Activated CD4-positive, alpha-beta T cell treated with anti-CD3 and anti-CD28 coated beads for 36 hours (primary cell): Measurements from ENCODE around the gene KRT86. TPM values are rescaled to one million over a fixed set of nuclear protein-coding genes. Genes with fewer than 3 reads are reported as not detected.

Experiments
- ATAC-seq: fragments of 200-7000 bp; cut with Tn5 transposase; one replicate; pipeline ENCODE4 v1.10.0; 2021; ENCODE audit warnings: mild to moderate bottlenecking, moderate library complexity
- CTCF ChIA-PET: fragments of 350-600 bp; sonication (Branson Sonifier 250); formaldehyde crosslinking; loops from one replicate; lab custom pipeline; 2021; ENCODE audit warnings: antibody characterized with exemption; lab: Charles Lee
- POLR2A ChIA-PET: fragments of 350-600 bp; sonication (Branson Sonifier 250); formaldehyde crosslinking; loops from one replicate; lab custom pipeline; 2021; ENCODE audit warnings: antibody characterized with exemption, inconsistent platforms; lab: Charles Lee
- DNase-seq: peaks from one replicate; pipeline ENCODE4 v3.0.0-alpha.2; 2020
- H3K27ac Mint-ChIP-seq: one replicate; pipeline ENCODE4 v1.8.0; 2021; ENCODE audit warnings: mixed read lengths
- H3K27me3 Mint-ChIP-seq: one replicate; pipeline ENCODE4 v1.8.0; 2021; ENCODE audit warnings: mixed read lengths
- H3K36me3 Mint-ChIP-seq: one replicate; pipeline ENCODE4 v1.8.0; 2021; ENCODE audit warnings: low read depth, mixed read lengths
- H3K4me1 Mint-ChIP-seq: one replicate; pipeline ENCODE4 v1.8.0; 2021; ENCODE audit warnings: mixed read lengths
- H3K4me3 Mint-ChIP-seq: one replicate; pipeline ENCODE4 v1.8.0; 2021; ENCODE audit warnings: mild to moderate bottlenecking, moderate library complexity, mixed read lengths
- H3K9me3 Mint-ChIP-seq: one replicate; pipeline ENCODE4 v1.8.0; 2021; ENCODE audit warnings: low read depth, mixed read lengths
- intact Hi-C, 2 experiments: fragments of 100-400 bp; cut with DNase I in 1 of 2; cut with micrococcal nuclease in 1 of 2; formaldehyde crosslinking; loops; one replicate each; pipeline versions ENCODE4 v1.14.2 to v1.15.1; 2022 to 2024; cut with DNase I, micrococcal nuclease
- total RNA-seq, 2 experiments: library from RNA; stranded (reverse); gene quantifications; one replicate each; pipeline ENCODE4 v1.2.3, GENCODE V29; 2021

Gene KRT86
- total RNA-seq, 2 experiments from 2014 or later: not detected

DNA sequence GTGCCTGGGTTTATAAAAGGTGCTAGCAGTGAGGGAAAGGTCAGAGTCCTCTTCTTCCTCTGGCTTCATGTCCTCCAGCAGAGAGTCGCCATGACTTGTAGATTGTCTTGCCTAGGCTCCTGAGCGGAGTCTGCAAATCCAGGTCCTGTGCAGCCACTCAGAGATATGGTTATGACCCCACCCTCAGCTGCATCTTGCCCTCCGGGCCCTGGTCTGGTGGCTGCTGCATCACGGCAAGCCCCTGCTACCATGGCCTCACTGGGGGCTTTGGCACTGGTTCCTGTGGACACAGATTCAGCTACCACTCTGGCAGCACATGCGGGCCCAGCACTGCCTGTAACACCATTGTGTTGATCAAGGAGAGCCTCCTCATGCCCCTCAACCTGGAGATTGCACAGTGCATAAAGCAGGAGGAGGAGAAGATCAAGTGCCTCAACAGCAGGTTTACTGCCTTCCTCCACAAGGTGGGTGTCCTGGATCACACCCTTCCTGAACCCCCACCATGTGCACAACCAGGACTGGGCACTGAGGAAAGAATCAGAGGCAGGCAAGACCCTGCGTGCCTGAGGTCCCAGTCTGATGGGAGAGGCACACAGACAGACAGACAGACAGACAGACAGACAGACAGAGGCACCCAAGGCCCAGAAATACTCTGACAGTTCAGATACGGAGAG lies 10.5 kb upstream of the KRT86 start:
- no peak for DNase-seq
- ATAC-seq: no peak
- Mint-ChIP-seq H3K27ac (no peak overlapping the region), H3K4me1 (peaks cover 2% of the 10 kb centered on the region), H3K4me3 (no peak overlapping the region), H3K9me3 (no peaks in the 10 kb centered on the region), H3K27me3 (peaks cover 44% of the 10 kb centered on the region), H3K36me3 (no peaks in the 10 kb centered on the region)
- ChIA-PET CTCF (interaction anchor here (0.7 to 2.0 kb wide), 4 partner anchors 15 to 45 kb away, joined by 3 to 6 read pairs (median 4); no protein-coding TSS in a partner anchor), POLR2A (no interaction called here)
- intact Hi-C loops: no loop called here

GRCh38 chr12:52264435-52264825 lies 10.0 kb upstream of the KRT86 start:
- intact Hi-C loops: no loop called here
- DNase-seq (no peak), ATAC-seq (no peak)
- peaks cover 2% of the 10 kb centered on the region for H3K4me1 Mint-ChIP-seq
- no peaks in the 10 kb centered on the region for H3K36me3 Mint-ChIP-seq
- peaks cover 40% of the 10 kb centered on the region for H3K27me3 Mint-ChIP-seq
- ChIA-PET POLR2A (interaction anchor here (0.7 kb wide), 1 partner anchor 1325 kb away, joined by 3 read pairs; no protein-coding TSS in a partner anchor), CTCF (interaction anchor here (0.7 to 2.0 kb wide), 3 partner anchors 15 to 43 kb away, joined by 3 to 6 read pairs (median 3); no protein-coding TSS in a partner anchor)
- H3K27ac Mint-ChIP-seq: no peak overlapping the region
- no peak overlapping the region for H3K4me3 Mint-ChIP-seq
- no peaks in the 10 kb centered on the region for H3K9me3 Mint-ChIP-seq

GRCh38 chr12:52266514-52266913 lies 7.9 kb upstream of the KRT86 start:
- intact Hi-C loops: no loop called here
- H3K36me3 Mint-ChIP-seq: no peaks in the 10 kb centered on the region
- no peak overlapping the region for H3K27ac Mint-ChIP-seq
- ATAC-seq (no peak), DNase-seq (no peak)
- CTCF ChIA-PET: interaction anchor here (1.0 to 1.4 kb wide), 3 partner anchors 9 to 40 kb away, joined by 3 read pairs; no protein-coding TSS in a partner anchor
- H3K4me1 Mint-ChIP-seq: no peaks in the 10 kb centered on the region
- POLR2A ChIA-PET: no interaction called here
- no peaks in the 10 kb centered on the region for H3K9me3 Mint-ChIP-seq
- H3K4me3 Mint-ChIP-seq: no peak overlapping the region
- H3K27me3 Mint-ChIP-seq: peaks cover 32% of the 10 kb centered on the region

- no peak overlapping the region for H3K27ac Mint-ChIP-seq
- no peak overlapping the region for H3K4me3 Mint-ChIP-seq
- H3K9me3 Mint-ChIP-seq: no peaks in the 10 kb centered on the region
- POLR2A ChIA-PET: no interaction called here
- intact Hi-C loops: no loop called here
- no peaks in the 10 kb centered on the region for H3K4me1 Mint-ChIP-seq
- H3K36me3 Mint-ChIP-seq: no peaks in the 10 kb centered on the region
- ATAC-seq (no peak), DNase-seq (no peak)
- peaks cover 28% of the 10 kb centered on the region for H3K27me3 Mint-ChIP-seq
- CTCF ChIA-PET: interaction anchor here (0.6 to 5.1 kb wide), 3 partner anchors 9 to 598 kb away, joined by 3 to 29 read pairs (median 3); no protein-coding TSS in a partner anchor
Measured at GRCh38 chr12:52267266-52267665, 7.2 kb upstream of the KRT86 start.

- Mint-ChIP-seq H3K27ac (no peak overlapping the region), H3K9me3 (no peaks in the 10 kb centered on the region), H3K4me1 (no peaks in the 10 kb centered on the region), H3K36me3 (no peaks in the 10 kb centered on the region), H3K27me3 (peaks cover 23% of the 10 kb centered on the region), H3K4me3 (no peak overlapping the region)
- no peak for ATAC-seq
- ChIA-PET CTCF (interaction anchor here (0.6 to 5.1 kb wide), 2 partner anchors 12 to 598 kb away, joined by 3 to 29 read pairs; no protein-coding TSS in a partner anchor), POLR2A (no interaction called here)
- intact Hi-C loops: no loop called here
- DNase-seq: no peak
Measured at GRCh38 chr12:52267699-52268098, 6.7 kb upstream of the KRT86 start.

- POLR2A ChIA-PET: no interaction called here
- intact Hi-C loops: no loop called here
- ATAC-seq: no peak
- CTCF ChIA-PET: interaction anchor here (0.6 to 5.1 kb wide), 3 partner anchors 11 to 213 kb away, joined by 3 to 29 read pairs (median 4); no protein-coding TSS in a partner anchor
- H3K4me3 Mint-ChIP-seq: no peak overlapping the region
- no peaks in the 10 kb centered on the region for H3K36me3 Mint-ChIP-seq
- H3K9me3 Mint-ChIP-seq: no peaks in the 10 kb centered on the region
- peaks cover 24% of the 10 kb centered on the region for H3K27me3 Mint-ChIP-seq
- H3K27ac Mint-ChIP-seq: no peak overlapping the region
- H3K4me1 Mint-ChIP-seq: no peaks in the 10 kb centered on the region
- DNase-seq: no peak
Measured at GRCh38 chr12:52268212-52268611, 6.2 kb upstream of the KRT86 start.

DNA sequence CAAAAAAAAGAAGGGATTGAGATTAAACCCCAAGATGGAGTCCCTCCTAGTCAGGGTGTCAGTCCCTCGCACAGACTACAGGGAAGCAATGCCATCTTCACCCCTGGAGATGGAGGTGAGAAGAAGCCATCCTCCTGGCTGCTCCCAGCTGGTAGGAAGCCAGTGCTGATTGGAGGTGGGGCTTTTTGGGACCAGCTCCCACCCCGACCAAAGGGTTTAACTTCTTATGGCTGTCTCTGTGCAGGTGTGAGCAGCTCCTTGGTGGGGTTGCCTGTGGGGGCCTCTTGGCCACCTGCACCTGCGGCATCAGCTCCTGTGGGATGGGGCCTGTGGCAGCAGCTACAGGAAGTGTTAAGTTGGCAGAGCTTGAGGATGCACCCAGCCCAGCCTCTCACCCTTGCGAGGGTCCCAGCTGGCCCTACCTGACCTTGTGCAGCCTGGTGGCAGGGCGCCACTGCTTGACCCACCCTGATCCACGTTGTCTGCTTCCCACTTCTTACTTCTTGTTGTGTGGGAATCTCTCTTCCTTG lies 3.8 kb upstream of the KRT86 start:
- no peak for DNase-seq
- ChIA-PET CTCF (interaction anchor here (0.8 to 5.1 kb wide), 2 partner anchors 9 to 60 kb away, joined by 3 to 29 read pairs; no protein-coding TSS in a partner anchor), POLR2A (no interaction called here)
- Mint-ChIP-seq H3K27ac (no peak overlapping the region), H3K4me3 (no peak overlapping the region), H3K27me3 (peaks cover 32% of the 10 kb centered on the region), H3K9me3 (no peaks in the 10 kb centered on the region), H3K4me1 (no peaks in the 10 kb centered on the region), H3K36me3 (no peaks in the 10 kb centered on the region)
- ATAC-seq: no peak
- intact Hi-C loops: no loop called here

DNA sequence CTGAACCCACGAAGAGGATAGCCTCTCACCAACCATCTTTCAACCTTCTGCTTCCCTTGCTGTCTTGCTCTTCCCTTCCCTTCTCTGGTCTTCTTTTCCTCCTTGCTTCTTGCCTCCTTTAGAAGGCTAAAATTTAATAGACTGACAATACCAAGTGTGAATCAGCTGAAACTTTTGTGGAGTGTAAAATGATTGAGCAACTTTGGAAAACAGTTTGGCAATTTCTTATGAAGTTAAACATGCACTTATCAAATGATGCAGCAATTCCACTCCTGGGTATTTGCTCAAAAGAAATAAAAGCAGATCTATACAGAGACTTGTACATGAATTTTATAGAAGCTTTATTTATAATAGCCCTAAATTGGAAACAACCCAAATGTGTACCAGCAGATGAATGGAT lies 3.3 kb upstream of the KRT86 start:
- no peaks in the 10 kb centered on the region for H3K36me3 Mint-ChIP-seq
- ChIA-PET CTCF (interaction anchor here (0.6 to 5.1 kb wide), 2 partner anchors 8 to 33 kb away, joined by 3 to 29 read pairs; no protein-coding TSS in a partner anchor), POLR2A (no interaction called here)
- H3K27ac Mint-ChIP-seq: no peak overlapping the region
- H3K9me3 Mint-ChIP-seq: no peaks in the 10 kb centered on the region
- peaks cover 30% of the 10 kb centered on the region for H3K27me3 Mint-ChIP-seq
- no peak for ATAC-seq
- no peak overlapping the region for H3K4me3 Mint-ChIP-seq
- intact Hi-C loops: no loop called here
- H3K4me1 Mint-ChIP-seq: no peaks in the 10 kb centered on the region
- no peak for DNase-seq

GRCh38 chr12:52275686-52276085 lies 1.2 kb downstream of the KRT86 start:
- DNase-seq: no peak
- Mint-ChIP-seq H3K4me1 (peaks cover 3% of the 10 kb centered on the region), H3K9me3 (no peaks in the 10 kb centered on the region), H3K36me3 (no peaks in the 10 kb centered on the region), H3K27ac (no peak overlapping the region), H3K27me3 (peaks cover 49% of the 10 kb centered on the region), H3K4me3 (no peak overlapping the region)
- CTCF ChIA-PET: interaction anchor here (0.6 to 1.4 kb wide), 4 partner anchors 9 to 37 kb away, joined by 3 to 5 read pairs (median 4); no protein-coding TSS in a partner anchor
- no peak for ATAC-seq
- intact Hi-C loops: no loop called here
- POLR2A ChIA-PET: no interaction called here

DNA sequence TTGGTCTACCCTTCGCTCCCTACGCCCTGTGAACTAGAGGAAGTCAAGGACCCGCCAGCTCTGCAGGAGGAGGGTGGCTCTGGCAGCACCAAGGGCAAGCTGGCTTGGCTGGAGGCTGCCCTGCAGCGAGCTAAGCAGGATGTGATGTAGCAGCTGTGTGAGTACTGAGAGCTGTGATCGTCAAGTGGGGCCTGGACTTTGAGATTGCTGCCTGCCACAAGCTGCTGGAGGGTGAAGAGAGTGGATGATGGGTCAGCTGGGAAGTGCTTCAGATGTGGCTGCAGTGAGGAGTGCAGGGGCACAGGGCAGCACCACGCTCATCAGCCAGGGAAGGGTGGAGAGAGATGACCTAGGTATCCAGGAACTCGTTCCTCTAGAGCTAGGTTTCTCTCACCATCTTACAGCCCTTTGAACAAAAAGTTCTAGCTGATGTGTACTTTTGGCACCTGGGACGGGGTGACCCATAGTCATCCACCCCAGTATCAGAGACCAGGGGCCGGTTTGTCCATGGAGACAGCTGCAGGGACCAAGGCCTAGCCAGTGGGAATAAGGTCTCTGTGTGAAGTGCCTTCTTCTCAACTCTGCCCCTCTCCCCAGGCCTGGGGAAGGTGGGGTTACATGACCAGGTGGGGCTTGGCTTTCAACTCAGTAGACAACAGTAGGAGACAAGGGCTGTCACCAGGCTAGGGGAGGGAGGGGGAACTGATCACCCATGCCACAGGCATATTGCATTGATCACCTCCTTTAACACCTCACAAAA lies 3.2 kb downstream of the KRT86 start:
- CTCF ChIA-PET: interaction anchor here (0.5 to 4.3 kb wide), 16 partner anchors 8 to 602 kb away, joined by 3 to 29 read pairs (median 4); no protein-coding TSS in a partner anchor
- H3K9me3 Mint-ChIP-seq: no peaks in the 10 kb centered on the region
- POLR2A ChIA-PET: no interaction called here

More for the DNA sequence above, 3.2 kb downstream of the KRT86 start:
- Mint-ChIP-seq H3K27ac (no peak overlapping the region), H3K4me1 (peaks cover 3% of the 10 kb centered on the region), H3K36me3 (no peaks in the 10 kb centered on the region), H3K4me3 (no peak overlapping the region), H3K27me3 (peaks cover 48% of the 10 kb centered on the region)
- no peak for ATAC-seq
- no peak for DNase-seq
- intact Hi-C loops: loop anchor here in 1 of 2 experiments (1.0 to 2.0 kb wide), 3 partner anchors 18 to 121 kb away; no protein-coding TSS in a partner anchor
